Measurements from ENCODE around the gene TCF4. TPM values are rescaled to one million over a fixed set of nuclear protein-coding genes. Genes with fewer than 3 reads are reported as not detected.

TCF4 gene
- total RNA-seq, 1 donor from 2014 or later: 4.5 TPM

GRCh38 chr18:55419132-55419946 is 168.7 kb downstream of the TCF4 start:
- intact Hi-C loops (cut with micrococcal nuclease): loop anchor here (10.0 kb wide), 1 partner anchor 365 kb away; no protein-coding TSS in a partner anchor

- intact Hi-C loops (cut with micrococcal nuclease): loop anchor here (10.0 kb wide), 1 partner anchor 366 kb away; no protein-coding TSS in a partner anchor
Measured at GRCh38 chr18:55418439-55418838, 169.6 kb downstream of the TCF4 start.

GRCh38 chr18:55416791-55417190 is 171.2 kb downstream of the TCF4 start:
- intact Hi-C loops (cut with micrococcal nuclease): loop anchor here (10.0 kb wide), 1 partner anchor 368 kb away; no protein-coding TSS in a partner anchor

GRCh38 chr18:55415258-55415871 is 172.6 kb downstream of the TCF4 start:
- intact Hi-C loops (cut with micrococcal nuclease): loop anchor here (1.0 to 10.0 kb wide), 3 partner anchors 181 to 1161 kb away; no protein-coding TSS in a partner anchor

- intact Hi-C loops (cut with micrococcal nuclease): loop anchor here (10.0 kb wide), 1 partner anchor 370 kb away; no protein-coding TSS in a partner anchor
Measured at GRCh38 chr18:55414475-55414874, 173.5 kb downstream of the TCF4 start.

- intact Hi-C loops (cut with micrococcal nuclease): loop anchor here (10.0 kb wide), 1 partner anchor 371 kb away; no protein-coding TSS in a partner anchor
Measured at GRCh38 chr18:55413474-55413873, 174.5 kb downstream of the TCF4 start.

GRCh38 chr18:55407774-55408535 is 180.0 kb downstream of the TCF4 start:
- intact Hi-C loops (cut with micrococcal nuclease): no loop called here

GRCh38 chr18:55407191-55407590 is 180.8 kb downstream of the TCF4 start:
- intact Hi-C loops (cut with micrococcal nuclease): no loop called here

- intact Hi-C loops (cut with micrococcal nuclease): no loop called here
Measured at GRCh38 chr18:55406451-55406991, 181.5 kb downstream of the TCF4 start.

- intact Hi-C loops (cut with micrococcal nuclease): no loop called here
Measured at GRCh38 chr18:55405893-55406406, 182.0 kb downstream of the TCF4 start.

- intact Hi-C loops (cut with micrococcal nuclease): no loop called here
Measured at GRCh38 chr18:55405475-55405874, 182.5 kb downstream of the TCF4 start.

- intact Hi-C loops (cut with micrococcal nuclease): no loop called here
Measured at GRCh38 chr18:55404832-55405465, 183.0 kb downstream of the TCF4 start.

- intact Hi-C loops (cut with micrococcal nuclease): no loop called here
Measured at GRCh38 chr18:55404136-55404830, 183.7 kb downstream of the TCF4 start.

- intact Hi-C loops (cut with micrococcal nuclease): no loop called here
Measured at GRCh38 chr18:55403421-55403949, 184.5 kb downstream of the TCF4 start.

GRCh38 chr18:55402731-55403405 is 185.1 kb downstream of the TCF4 start:
- intact Hi-C loops (cut with micrococcal nuclease): no loop called here

GRCh38 chr18:55401638-55402191 is 186.3 kb downstream of the TCF4 start:
- intact Hi-C loops (cut with micrococcal nuclease): no loop called here

- intact Hi-C loops (cut with micrococcal nuclease): no loop called here
Measured at GRCh38 chr18:55400590-55401541, 187.1 kb downstream of the TCF4 start.

- intact Hi-C loops (cut with micrococcal nuclease): no loop called here
Measured at GRCh38 chr18:55400081-55400480, 187.9 kb downstream of the TCF4 start.

All from T-helper 2 cell treated with Interferon-gamma antibody and Interleukin-4, amounts not matched to agents 100 ng/mL and 5 ng/mL, for 36 hours (primary cell).